ENCODE results near the gene MRGPRE.

Gene MRGPRE

GRCh38 chr11:3228445-3228829 lies 3.8 kb downstream of the MRGPRE start:
- TF ChIP-seq, protein P1, sequence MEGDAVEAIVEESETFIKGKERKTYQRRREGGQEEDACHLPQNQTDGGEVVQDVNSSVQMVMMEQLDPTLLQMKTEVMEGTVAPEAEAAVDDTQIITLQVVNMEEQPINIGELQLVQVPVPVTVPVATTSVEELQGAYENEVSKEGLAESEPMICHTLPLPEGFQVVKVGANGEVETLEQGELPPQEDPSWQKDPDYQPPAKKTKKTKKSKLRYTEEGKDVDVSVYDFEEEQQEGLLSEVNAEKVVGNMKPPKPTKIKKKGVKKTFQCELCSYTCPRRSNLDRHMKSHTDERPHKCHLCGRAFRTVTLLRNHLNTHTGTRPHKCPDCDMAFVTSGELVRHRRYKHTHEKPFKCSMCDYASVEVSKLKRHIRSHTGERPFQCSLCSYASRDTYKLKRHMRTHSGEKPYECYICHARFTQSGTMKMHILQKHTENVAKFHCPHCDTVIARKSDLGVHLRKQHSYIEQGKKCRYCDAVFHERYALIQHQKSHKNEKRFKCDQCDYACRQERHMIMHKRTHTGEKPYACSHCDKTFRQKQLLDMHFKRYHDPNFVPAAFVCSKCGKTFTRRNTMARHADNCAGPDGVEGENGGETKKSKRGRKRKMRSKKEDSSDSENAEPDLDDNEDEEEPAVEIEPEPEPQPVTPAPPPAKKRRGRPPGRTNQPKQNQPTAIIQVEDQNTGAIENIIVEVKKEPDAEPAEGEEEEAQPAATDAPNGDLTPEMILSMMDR (IDR thresholded peaks at IDR 0.05): no peak
- no peak for DNase-seq (ENCODE audit: low spot score)
- Histone ChIP-seq H3K4me3 (no peak overlapping the region), H3K27ac (no peak overlapping the region)

DNA sequence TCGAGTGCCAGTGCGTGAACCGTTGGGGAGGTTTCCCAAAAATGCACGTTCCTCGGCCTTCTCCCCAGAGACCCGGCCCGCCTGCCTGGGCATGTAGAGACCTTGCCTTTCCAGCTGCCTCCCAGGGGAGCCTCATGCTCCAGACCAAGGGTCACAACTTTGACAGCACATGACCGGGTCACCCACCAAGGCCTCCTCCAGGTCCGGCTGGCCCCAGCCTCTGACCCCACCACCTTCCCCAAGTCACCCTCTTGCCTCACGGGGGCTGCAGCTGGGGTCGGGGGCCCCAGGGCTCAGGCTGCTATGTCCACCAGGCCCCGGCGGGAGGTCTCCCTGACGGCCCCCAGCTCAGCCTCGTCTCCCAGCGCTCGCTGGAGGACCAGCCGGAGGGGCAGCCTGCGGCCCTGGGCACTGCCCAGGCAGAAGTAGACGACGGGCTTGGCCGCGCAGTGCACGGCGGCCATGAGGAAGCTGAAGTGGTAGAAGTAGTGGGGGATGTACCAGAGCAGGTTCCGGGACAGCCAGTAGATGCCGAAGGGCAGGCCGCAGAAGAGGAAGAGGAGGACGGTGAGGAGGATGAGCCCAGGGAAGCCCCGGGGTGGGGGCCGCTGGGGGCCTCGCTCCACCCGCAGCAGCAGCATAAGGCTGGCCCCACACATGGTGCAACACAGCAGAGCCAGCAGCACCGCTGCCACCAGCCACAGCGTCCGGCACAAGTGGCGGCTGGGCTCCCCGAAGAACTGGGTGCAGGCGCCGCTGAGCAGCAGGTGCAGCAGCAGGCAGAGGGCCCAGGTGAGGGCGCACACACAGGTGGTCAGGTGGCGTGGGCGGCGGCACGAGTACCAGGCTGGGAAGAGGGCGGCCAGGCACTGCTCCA lies 4.4 kb downstream of the MRGPRE start:
- DNase-seq (ENCODE audit: low spot score): no peak
- H3K4me3 ChIP-seq: no peak overlapping the region
- TF ChIP-seq, protein P1 (IDR thresholded peaks at IDR 0.05): no peak
- no peak overlapping the region for H3K27ac ChIP-seq

DNA sequence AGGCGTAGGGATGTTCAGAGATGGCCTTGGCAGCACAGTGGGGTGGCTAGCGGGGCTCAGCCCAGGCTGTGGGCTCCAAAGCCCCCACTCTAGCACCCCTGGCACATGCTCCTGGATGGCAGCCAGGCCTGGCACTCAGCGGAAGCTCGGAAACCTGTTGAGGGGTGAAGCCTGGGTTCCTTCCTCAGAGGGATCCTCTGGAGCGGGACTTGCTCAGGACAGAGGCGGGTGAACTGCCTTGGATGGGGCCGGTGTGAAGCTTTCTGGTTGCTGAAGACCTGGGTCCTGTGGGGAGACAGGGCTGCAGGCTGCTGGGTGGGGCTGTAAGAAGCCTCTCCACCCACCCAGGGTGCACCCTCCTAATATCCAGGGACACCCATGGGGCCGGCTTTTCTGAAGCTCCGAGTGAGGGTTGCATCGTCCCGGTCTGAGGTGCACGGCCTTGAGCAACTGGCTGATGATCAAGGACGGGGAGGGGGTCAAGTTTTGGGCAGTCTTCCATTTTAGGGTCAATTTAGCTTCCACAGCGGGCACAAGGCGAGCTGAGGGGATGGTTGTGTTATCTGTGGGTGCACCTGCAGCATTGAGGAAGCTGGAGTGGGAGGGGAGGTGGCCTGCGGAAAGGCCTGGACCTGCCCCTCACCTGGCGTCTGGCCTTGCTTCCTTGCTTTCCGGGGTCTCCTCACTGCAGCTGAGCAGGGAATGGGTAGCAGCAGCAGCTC lies 5.2 kb downstream of the MRGPRE start:
- TF ChIP-seq, protein P1 (IDR thresholded peaks at IDR 0.05): no peak
- DNase-seq (ENCODE audit: low spot score): no peak
- H3K27ac ChIP-seq: no peak overlapping the region
- H3K4me3 ChIP-seq: no peak overlapping the region

DNA sequence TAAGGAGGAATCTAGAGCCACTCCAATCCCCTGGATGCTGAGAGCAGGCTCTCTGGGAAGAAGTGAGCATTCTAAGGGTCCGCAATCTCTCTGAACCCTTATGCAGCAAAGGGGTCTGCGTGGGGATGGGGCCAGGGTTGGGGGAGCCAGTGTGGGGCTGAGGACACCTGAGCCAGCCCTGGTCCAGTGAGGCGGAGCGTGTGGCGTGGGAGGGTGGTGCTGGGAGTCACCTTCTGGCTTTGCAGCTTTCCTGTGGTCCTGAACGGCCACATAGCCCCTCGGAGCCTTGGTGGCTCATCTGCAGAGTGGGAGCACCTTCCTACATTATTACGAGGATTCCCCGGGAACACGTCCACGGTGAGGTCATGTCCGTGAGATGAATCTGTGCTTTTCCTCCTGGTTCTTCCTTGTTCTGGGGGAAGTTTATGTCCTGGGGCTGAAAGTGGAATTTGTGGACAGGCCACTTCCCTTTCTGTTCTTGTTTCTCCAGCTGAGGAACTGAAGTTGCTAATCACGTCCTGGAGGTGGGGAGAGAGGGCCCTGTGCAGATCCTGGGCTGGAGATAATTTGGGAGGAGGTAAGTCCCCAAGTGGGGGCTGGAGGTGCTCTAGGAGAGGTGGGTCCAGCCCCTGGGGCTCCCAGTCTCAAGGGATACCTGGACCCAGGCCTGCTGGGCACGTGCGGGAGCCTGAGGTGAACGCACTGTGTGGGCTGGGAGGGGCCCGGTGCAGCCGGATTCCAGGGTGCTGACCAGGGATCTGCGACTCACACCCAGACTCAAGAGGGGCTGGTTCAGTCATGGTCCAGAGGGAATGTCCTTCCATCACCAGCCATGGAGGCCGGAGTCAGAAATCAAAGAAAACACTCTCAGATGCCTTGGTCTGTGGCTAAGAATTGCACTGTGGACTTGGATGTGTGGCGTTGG lies 6.1 kb downstream of the MRGPRE start:
- DNase-seq (ENCODE audit: low spot score): no peak
- TF ChIP-seq, protein P1 (IDR thresholded peaks at IDR 0.05): no peak
- H3K27ac ChIP-seq: no peak overlapping the region
- H3K4me3 ChIP-seq: no peak overlapping the region

- no peak overlapping the region for H3K4me3 ChIP-seq
- no peak overlapping the region for H3K27ac ChIP-seq
- TF ChIP-seq, protein P1 (IDR thresholded peaks at IDR 0.05): no peak
- DNase-seq (ENCODE audit: low spot score): no peak
These were observed 7.0 kb downstream of the MRGPRE start for GRCh38 chr11:3225159-3225758.

GRCh38 chr11:3224401-3225057 lies 7.7 kb downstream of the MRGPRE start:
- no peak overlapping the region for H3K27ac ChIP-seq
- H3K4me3 ChIP-seq: no peak overlapping the region
- TF ChIP-seq, protein P1 (IDR thresholded peaks at IDR 0.05): no peak
- DNase-seq (ENCODE audit: low spot score): no peak
